Measurements from ENCODE around the gene PLCD3. TPM values are rescaled to one million over a fixed set of nuclear protein-coding genes. Genes with fewer than 3 reads are reported as not detected.

Gene PLCD3
- total and polyA plus RNA-seq, 2 of the 8 experiments (the other 6 are each of a cell fraction or from before 2014, with no cell fraction given) = 26.5 to 48.1 TPM

DNA sequence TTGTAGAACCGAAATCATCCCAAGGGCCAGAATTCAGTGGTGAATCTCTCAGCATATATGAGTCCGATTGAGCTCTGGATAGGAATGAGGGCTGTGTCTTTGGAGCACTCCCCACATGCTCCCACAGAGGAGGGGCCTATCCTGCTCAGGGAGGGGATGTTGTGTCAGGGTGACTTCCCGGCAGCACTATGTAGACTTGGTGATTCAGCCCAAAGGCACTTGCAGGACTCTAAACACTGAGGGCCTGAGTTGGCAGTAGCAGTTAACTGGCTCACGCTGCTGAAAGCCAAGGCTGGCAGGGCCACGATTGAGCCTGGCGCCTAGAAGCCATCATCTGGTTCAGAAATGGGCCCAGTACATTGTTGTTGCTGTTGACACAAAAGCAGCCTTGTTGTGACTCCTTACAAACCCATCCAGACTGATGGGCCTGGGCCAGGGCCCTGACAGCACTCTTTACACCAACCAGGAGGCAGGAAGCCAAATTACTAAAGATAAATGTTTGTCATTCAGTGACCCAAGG lies 39.3 kb downstream of the PLCD3 start:
- Histone ChIP-seq H3K79me1 (ENCODE audit: low read depth, low read length) (no peaks in the 10 kb centered on the region; the same call in 1 of the 2 replicates), H3K79me2 (ENCODE audit: control insufficient read depth in 1 of 2, insufficient read depth in 2 of 2, low read length in 2 of 2) (no peaks in the 10 kb centered on the region), H3K9ac (replicated peaks in 1 of 4; ENCODE audit: extremely low read depth in 1 of 4, low read depth in 3 of 4, low read length in 3 of 4) (no peak overlapping the region), H3K36me3 (ENCODE audit: control insufficient read depth in 2 of 4, insufficient read depth in 4 of 4, low read length in 3 of 4) (peaks cover 26 to 68% (median 60%) of the 10 kb centered on the region in 4 experiments), H2BK15ac (ENCODE audit: low read length) (no peak overlapping the region), H3K56ac (replicated peaks; ENCODE audit: insufficient read length, low read depth, low read length) (no peak overlapping the region), H3K14ac (ENCODE audit: insufficient read length) (no peak overlapping the region), H2AK5ac (ENCODE audit: low read depth, low read length) (no peak overlapping the region), H3K4me1 (replicated peaks in 1 of 4; ENCODE audit: control insufficient read depth in 3 of 4, insufficient read depth in 4 of 4, low read length in 3 of 4) (peaks cover 0 to 7% (median 0%) of the 10 kb centered on the region in 4 experiments; a peak in 3 of 7 replicates), H3K27ac (ENCODE audit: low read depth, low read length) (no peak overlapping the region), H3K23ac (ENCODE audit: insufficient read length) (no peak overlapping the region), H2BK12ac (ENCODE audit: low read depth, low read length) (no peak overlapping the region), H3K9me3 (ENCODE audit: insufficient read depth in 2 of 2, low read depth in 1 of 2, low read length in 1 of 2) (no peaks in the 10 kb centered on the region), H3K18ac (ENCODE audit: extremely low read depth, low read length) (no peak overlapping the region), H3K27me3 (replicated peaks in 1 of 4; ENCODE audit: control insufficient read depth in 3 of 4, extremely low read depth in 1 of 4, insufficient read depth in 3 of 4, low read length in 3 of 4) (no peaks in the 10 kb centered on the region), H2BK20ac (ENCODE audit: low read length) (no peak overlapping the region), H2BK120ac (replicated peaks; ENCODE audit: low read depth, low read length) (no peak overlapping the region), H4K8ac (ENCODE audit: extremely low read depth, insufficient read depth, low read length) (no peak overlapping the region), H4K91ac (replicated peaks; ENCODE audit: insufficient read length, low read length) (no peak overlapping the region), H2AFZ (ENCODE audit: low read length) (no peak overlapping the region), H2BK5ac (ENCODE audit: low read depth, low read length) (no peak overlapping the region), H4K20me1 (replicated peaks in 1 of 2; ENCODE audit: control insufficient read depth in 1 of 2, insufficient read depth in 2 of 2, low read length in 2 of 2) (peaks cover 0 to 14% of the 10 kb centered on the region in 2 experiments), H3K4me3 (ENCODE audit: extremely low read depth in 1 of 4, insufficient read depth in 2 of 4, low read depth in 3 of 4, low read length in 4 of 4) (no peak overlapping the region), H3K4ac (replicated peaks; ENCODE audit: insufficient read length, low read depth, low read length) (no peak overlapping the region), H3K4me2 (ENCODE audit: insufficient read depth in 1 of 2, low read depth in 2 of 2, low read length in 2 of 2) (no peak overlapping the region), H3K23me2 (ENCODE audit: low read depth, low read length) (no peaks in the 10 kb centered on the region; the same call in 1 of the 2 replicates), H4K5ac (ENCODE audit: insufficient read length, low read depth, low read length) (no peak overlapping the region)
- FAIRE-seq = no peak
- 89% methylated on average over 6 of the region's 6 CpGs; no CpG with 5 or more reads in 1 of the 2 experiments for WGBS, 2 experiments (ENCODE audit: extremely low coverage in 1 of 2, insufficient coverage in 1 of 2, insufficient read length in 1 of 2, insufficient replicate concordance in 2 of 2, low coverage in 1 of 2, low lambda C conversion rate in 2 of 2, missing lambda C conversion rate in 1 of 2)
- DNase-seq (ENCODE audit: low read depth in 1 of 2, low spot score in 2 of 2) = no peak
- ChIA-PET CTCF (ENCODE audit: partially characterized antibody) (interaction anchor here (0.6 to 3.2 kb wide), 3 partner anchors 12 to 15 kb away, joined by 3 to 9 read pairs (median 4); no protein-coding TSS in a partner anchor), POLR2A (ENCODE audit: partially characterized antibody) (interaction anchor here (1.3 kb wide), 1 partner anchor 10 kb away, joined by 3 read pairs; no protein-coding TSS in a partner anchor)
- TF ChIP-seq SP1 (IDR thresholded peaks at IDR 0.05; ENCODE audit: low read depth, low read length) = no peak
